Fibroblast of villous mesenchyme (primary cell): ENCODE measurements around the gene ANO6. TPM values are rescaled to one million over a fixed set of nuclear protein-coding genes. Genes with fewer than 3 reads are reported as not detected.

ENCODE experiments used
- DNase-seq: peaks from one replicate; pipeline ENCODE4 v3.0.0-alpha.2; 2010; ENCODE audit warnings: low read depth
- H3K4me3 ChIP-seq: 2 replicates; pipeline ENCODE4 v1.5.1; 2011; ENCODE audit warnings: low read depth, mild to moderate bottlenecking, low read length
- small RNA-seq: library from RNA; depleted of rRNA; stranded (forward); fragments of <200 nt; gene quantifications from one replicate; pipeline ENCODE3, GENCODE V24; 2012
- total RNA-seq: library from RNA; depleted of rRNA; stranded (reverse); fragments of >200 nt; gene quantifications from 2 replicates; pipeline ENCODE4 v1.2.3, GENCODE V29; 2012
- TF ChIP-seq, protein P1 (sequence below): IDR thresholded peaks from 2 replicates; pipeline ENCODE4 v1.5.1; 2012; ENCODE audit warnings: low read depth, mild to moderate bottlenecking, low read length; ENCODE audit not compliant: insufficient read depth

ANO6 gene
- total RNA-seq, 1 donor: 91.5 TPM

GRCh38 chr12:45481746-45482145 lies 265.9 kb downstream of the ANO6 start:
- DNase-seq: no peak
- TF ChIP-seq, protein P1, sequence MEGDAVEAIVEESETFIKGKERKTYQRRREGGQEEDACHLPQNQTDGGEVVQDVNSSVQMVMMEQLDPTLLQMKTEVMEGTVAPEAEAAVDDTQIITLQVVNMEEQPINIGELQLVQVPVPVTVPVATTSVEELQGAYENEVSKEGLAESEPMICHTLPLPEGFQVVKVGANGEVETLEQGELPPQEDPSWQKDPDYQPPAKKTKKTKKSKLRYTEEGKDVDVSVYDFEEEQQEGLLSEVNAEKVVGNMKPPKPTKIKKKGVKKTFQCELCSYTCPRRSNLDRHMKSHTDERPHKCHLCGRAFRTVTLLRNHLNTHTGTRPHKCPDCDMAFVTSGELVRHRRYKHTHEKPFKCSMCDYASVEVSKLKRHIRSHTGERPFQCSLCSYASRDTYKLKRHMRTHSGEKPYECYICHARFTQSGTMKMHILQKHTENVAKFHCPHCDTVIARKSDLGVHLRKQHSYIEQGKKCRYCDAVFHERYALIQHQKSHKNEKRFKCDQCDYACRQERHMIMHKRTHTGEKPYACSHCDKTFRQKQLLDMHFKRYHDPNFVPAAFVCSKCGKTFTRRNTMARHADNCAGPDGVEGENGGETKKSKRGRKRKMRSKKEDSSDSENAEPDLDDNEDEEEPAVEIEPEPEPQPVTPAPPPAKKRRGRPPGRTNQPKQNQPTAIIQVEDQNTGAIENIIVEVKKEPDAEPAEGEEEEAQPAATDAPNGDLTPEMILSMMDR: no peak
- H3K4me3 ChIP-seq: no peak overlapping the region

DNA sequence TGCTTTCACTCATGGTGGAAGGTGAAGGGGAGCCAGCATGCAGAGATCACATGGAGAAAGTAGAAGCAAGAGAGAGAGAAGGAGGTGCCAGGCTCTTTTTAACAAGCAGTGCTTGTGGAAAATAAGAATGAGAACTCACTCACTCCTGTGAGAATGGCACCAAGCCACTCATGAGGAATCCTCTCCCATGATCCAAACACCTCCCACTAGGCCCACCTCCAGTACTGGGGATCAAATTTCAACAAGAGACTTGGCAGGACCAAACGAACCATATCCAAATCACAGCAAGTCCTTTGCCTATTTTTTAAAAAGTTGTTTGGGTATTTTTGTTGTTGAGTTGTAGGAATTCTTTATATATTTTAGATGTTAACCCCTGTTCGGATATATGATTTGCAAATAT lies 267.7 kb downstream of the ANO6 start:
- DNase-seq: no peak
- no peak overlapping the region for H3K4me3 ChIP-seq
- TF ChIP-seq, protein P1: no peak

Small RNA genes within 50 kb of the gene (small RNA-seq; reads per million reads assigned to genes)
- not detected for gene AC009248.2

Other genes with a start within 250 kb of the ANO6 start
- not detected in 2 replicates for gene DBX2, start 165.0 kb upstream of the ANO6 start, total RNA-seq